B cell (primary cell): ENCODE results near the gene CYB5R3. TPM values are rescaled to one million over a fixed set of nuclear protein-coding genes. Genes with fewer than 3 reads are reported as not detected.

Source experiments
- ATAC-seq: fragments of 200-7000 bp; cut with Tn5 transposase; one replicate; pipeline ENCODE4 v1.10.0; 2021; ENCODE audit warnings: low read depth, mild to moderate bottlenecking, moderate number of reproducible peaks, moderate library complexity
- CTCF ChIA-PET: fragments of 350-600 bp; sonication (Branson Sonifier 250); formaldehyde crosslinking; loops from one replicate; lab custom pipeline; 2021; ENCODE audit warnings: antibody characterized with exemption, inconsistent platforms; lab: Charles Lee
- POLR2A ChIA-PET: fragments of 350-600 bp; sonication (Branson Sonifier 250); formaldehyde crosslinking; loops from one replicate; lab custom pipeline; 2021; ENCODE audit warnings: antibody characterized with exemption; lab: Charles Lee
- DNase-seq: peaks from one replicate; pipeline ENCODE4 v3.0.0; 2013
- H2AFZ ChIP-seq: 2 replicates; pipeline ENCODE4 v1.6.1; 2012; ENCODE audit warnings: mild to moderate bottlenecking, low read depth, low read length; ENCODE audit not compliant: insufficient read depth, poor library complexity, severe bottlenecking
- H3K27ac ChIP-seq, 2 donors: 1 replicate in 1 of 2; 2 replicates in 1 of 2; pipeline ENCODE4 v1.5.1; 2012 to 2013; ENCODE audit warnings: low read length in 2 of 2, mild to moderate bottlenecking in 2 of 2, moderate library complexity in 1 of 2
- H3K27me3 ChIP-seq, 4 experiments: fragments of 200-600 bp in 1 of 4; sonication (generic) in 1 of 4; replicated peaks in 1 of 4; 1 replicate in 2 of 4; 2 replicates in 2 of 4; pipeline versions ENCODE4 v1.6.1 to v1.7.0; 2013 to 2016; ENCODE audit warnings: low read length in 3 of 4, mild to moderate bottlenecking in 2 of 4, mixed read lengths in 1 of 4, moderate library complexity in 1 of 4; ENCODE audit not compliant: insufficient read depth in 4 of 4, control insufficient read depth in 3 of 4; ENCODE audit errors: control extremely low read depth in 1 of 4
- H3K36me3 ChIP-seq, 2 experiments: replicated peaks in 1 of 2; 1 replicate in 1 of 2; 2 replicates in 1 of 2; pipeline versions ENCODE4 v1.6.1 to v1.7.1; 2013; ENCODE audit warnings: low read length in 1 of 2; ENCODE audit not compliant: insufficient read depth in 2 of 2, control insufficient read depth in 1 of 2; ENCODE audit errors: control extremely low read depth in 1 of 2, extremely low read depth in 1 of 2
- H3K4me1 ChIP-seq, 2 donors: fragments of 200-600 bp in 1 of 2; sonication (generic) in 1 of 2; 1 replicate in 1 of 2; 2 replicates in 1 of 2; pipeline versions ENCODE4 v1.5.1 to v1.6.1; 2013 to 2017; ENCODE audit warnings: low read length in 2 of 2; ENCODE audit not compliant: control insufficient read depth in 2 of 2, insufficient read depth in 2 of 2
- H3K4me2 ChIP-seq: replicated peaks from 2 replicates; pipeline ENCODE3; 2012; ENCODE audit warnings: mild to moderate bottlenecking, low read depth, low read length; ENCODE audit not compliant: poor library complexity, severe bottlenecking
- H3K4me3 ChIP-seq, 5 experiments: fragments of 200-600 bp in 1 of 5; sonication (generic) in 1 of 5; 1 replicate in 3 of 5; 2 replicates in 2 of 5; pipeline versions ENCODE4 v1.5.1 to v1.7.0; 2011 to 2016; ENCODE audit warnings: low read length in 4 of 5, mild to moderate bottlenecking in 4 of 5, low read depth in 2 of 5, control low read depth in 1 of 5, moderate library complexity in 1 of 5; ENCODE audit not compliant: insufficient read depth in 1 of 5; ENCODE audit errors: control extremely low read depth in 1 of 5, extremely low read depth in 1 of 5
- H3K79me2 ChIP-seq: fragments of 200-600 bp; sonication (generic); one replicate; pipeline ENCODE4 v1.6.0; 2016; ENCODE audit warnings: low read length; ENCODE audit not compliant: control insufficient read depth, insufficient read depth
- H3K9ac ChIP-seq: fragments of 200-600 bp; sonication (generic); 2 replicates; pipeline ENCODE4 v1.6.1; 2017; ENCODE audit warnings: mild to moderate bottlenecking, low read length, moderate library complexity
- H3K9me3 ChIP-seq, 3 donors: one replicate each; pipeline versions ENCODE4 v1.6.1 to v1.7.1; 2013; ENCODE audit warnings: low read length in 2 of 3; ENCODE audit not compliant: control insufficient read depth in 2 of 3, insufficient read depth in 1 of 3; ENCODE audit errors: control extremely low read depth in 1 of 3
- H4K20me1 ChIP-seq: 2 replicates; pipeline ENCODE4 v1.6.0; 2012; ENCODE audit warnings: mild to moderate bottlenecking, low read length; ENCODE audit not compliant: insufficient read depth, control insufficient read depth, poor library complexity, severe bottlenecking
- H3K27ac Mint-ChIP-seq: one replicate; pipeline ENCODE4 v1.8.0; 2021; ENCODE audit warnings: mixed read lengths
- H3K27me3 Mint-ChIP-seq: one replicate; pipeline ENCODE4 v1.8.0; 2021; ENCODE audit warnings: mixed read lengths
- H3K4me1 Mint-ChIP-seq: one replicate; pipeline ENCODE4 v1.8.0; 2021; ENCODE audit warnings: mixed read lengths
- H3K4me3 Mint-ChIP-seq: one replicate; pipeline ENCODE4 v1.8.0; 2021; ENCODE audit warnings: mixed read lengths
- H3K9me3 Mint-ChIP-seq: one replicate; pipeline ENCODE4 v1.8.0; 2022; ENCODE audit warnings: mixed read lengths; ENCODE audit not compliant: insufficient read depth
- EZH2 ChIP-seq: IDR thresholded peaks from 2 replicates; pipeline ENCODE4 v1.6.1; 2012; ENCODE audit warnings: borderline replicate concordance, low read depth, mild to moderate bottlenecking, moderate library complexity, low read length; ENCODE audit not compliant: insufficient read depth, poor library complexity, severe bottlenecking
- WGBS: methylation state at CpG from one replicate; pipeline ENCODE4 v1.1.5; 2013; ENCODE audit warnings: missing lambda C conversion rate; ENCODE audit not compliant: insufficient coverage; 5-methylcytosine and 5-hydroxymethylcytosine counted together
- intact Hi-C: fragments of 100-400 bp; cut with micrococcal nuclease; formaldehyde crosslinking; loops from one replicate; pipeline ENCODE4 v1.10.0; 2022
- polyA plus RNA-seq: library from polyadenylated mRNA; depleted of rRNA; stranded (reverse); fragments of >200 nt; gene quantifications from 2 replicates; pipeline ENCODE4 v1.2.3, GENCODE V29; 2012
- total RNA-seq, 2 donors: library from RNA; stranded (reverse); fragments of 120-200 nt in 1 of 2; gene quantifications; 1 replicate in 1 of 2; 2 replicates in 1 of 2; pipeline versions ENCODE4 v1.2.3 to v1.2.4, GENCODE V29; 2013 to 2022
- TF ChIP-seq, protein P1 (sequence below): fragments of 200-600 bp; IDR thresholded peaks from one replicate; pipeline ENCODE4 v1.8.0; 2022; ENCODE audit warnings: antibody characterized with exemption, mild to moderate bottlenecking

CYB5R3 gene
- total and polyA plus RNA-seq, 2 donors (not counting 1 experiment from before 2014, with no cell fraction given), result 60.8 to 79.2 TPM

DNA sequence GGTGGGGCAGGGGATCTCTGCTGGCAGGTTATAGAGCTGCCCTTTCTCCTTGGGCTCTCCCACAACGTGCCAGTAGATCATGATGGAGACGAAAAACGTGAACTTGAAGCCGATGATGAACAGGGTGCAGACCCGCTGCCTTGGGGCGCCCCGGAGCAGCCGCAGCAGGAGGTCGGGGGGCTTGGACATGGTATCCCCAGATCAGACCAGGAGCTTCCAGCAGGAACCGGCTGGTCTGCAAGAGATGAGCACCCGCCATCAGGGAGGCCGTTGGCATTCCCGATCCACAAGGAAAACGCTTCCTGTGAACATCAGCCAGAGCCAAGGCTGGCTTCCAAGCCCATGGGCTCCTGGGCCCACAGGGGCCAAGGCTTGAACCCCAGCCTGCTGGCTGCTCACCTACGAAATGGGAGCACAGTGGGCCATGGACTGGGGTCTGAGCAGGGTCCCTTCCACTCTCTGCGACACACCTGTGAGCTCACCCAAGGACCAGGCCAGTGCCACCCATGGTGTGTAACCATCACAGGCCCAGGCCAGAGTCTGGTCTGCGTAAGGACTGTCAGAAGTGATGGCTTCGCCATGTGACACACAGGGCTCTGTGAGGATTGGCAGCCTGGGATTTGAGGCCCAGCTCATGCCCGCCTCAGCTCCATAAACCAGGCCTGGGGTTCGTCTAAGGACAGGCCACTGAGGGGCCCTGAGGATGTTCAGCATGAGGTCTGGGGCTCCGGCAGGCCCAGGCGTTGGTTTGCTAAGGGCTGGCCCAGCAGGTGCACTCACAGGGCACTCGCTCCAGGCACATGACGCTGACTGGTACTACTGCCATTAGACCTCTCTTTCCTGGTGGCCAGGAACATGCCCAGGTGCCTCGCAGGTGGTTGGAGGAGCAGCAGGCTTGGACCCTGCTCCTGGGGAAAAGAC, 44.8 kb upstream of the CYB5R3 start:
- Histone ChIP-seq H3K4me2 (no peak overlapping the region), H3K9me3 (no peaks in the 10 kb centered on the region), H3K4me1 (peaks cover 22 to 32% of the 10 kb centered on the region in 2 donors), H3K4me3 (no peak overlapping the region), H2AFZ (no peak overlapping the region), H3K36me3 (no peaks in the 10 kb centered on the region), H4K20me1 (no peaks in the 10 kb centered on the region), H3K79me2 (no peaks in the 10 kb centered on the region), H3K9ac (no peak overlapping the region), H3K27me3 (no peaks in the 10 kb centered on the region), H3K27ac (no peak overlapping the region)
- POLR2A ChIA-PET, result no interaction called here
- CTCF ChIA-PET, result interaction anchor here (0.6 to 1.2 kb wide), 3 partner anchors 73 to 166 kb away, joined by 3 to 4 read pairs (median 3); no protein-coding TSS in a partner anchor
- TF ChIP-seq, protein P1, sequence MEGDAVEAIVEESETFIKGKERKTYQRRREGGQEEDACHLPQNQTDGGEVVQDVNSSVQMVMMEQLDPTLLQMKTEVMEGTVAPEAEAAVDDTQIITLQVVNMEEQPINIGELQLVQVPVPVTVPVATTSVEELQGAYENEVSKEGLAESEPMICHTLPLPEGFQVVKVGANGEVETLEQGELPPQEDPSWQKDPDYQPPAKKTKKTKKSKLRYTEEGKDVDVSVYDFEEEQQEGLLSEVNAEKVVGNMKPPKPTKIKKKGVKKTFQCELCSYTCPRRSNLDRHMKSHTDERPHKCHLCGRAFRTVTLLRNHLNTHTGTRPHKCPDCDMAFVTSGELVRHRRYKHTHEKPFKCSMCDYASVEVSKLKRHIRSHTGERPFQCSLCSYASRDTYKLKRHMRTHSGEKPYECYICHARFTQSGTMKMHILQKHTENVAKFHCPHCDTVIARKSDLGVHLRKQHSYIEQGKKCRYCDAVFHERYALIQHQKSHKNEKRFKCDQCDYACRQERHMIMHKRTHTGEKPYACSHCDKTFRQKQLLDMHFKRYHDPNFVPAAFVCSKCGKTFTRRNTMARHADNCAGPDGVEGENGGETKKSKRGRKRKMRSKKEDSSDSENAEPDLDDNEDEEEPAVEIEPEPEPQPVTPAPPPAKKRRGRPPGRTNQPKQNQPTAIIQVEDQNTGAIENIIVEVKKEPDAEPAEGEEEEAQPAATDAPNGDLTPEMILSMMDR, result no peak
- TF ChIP-seq EZH2, result no peak
- Mint-ChIP-seq H3K9me3 (no peaks in the 10 kb centered on the region), H3K27ac (no peak overlapping the region), H3K27me3 (no peaks in the 10 kb centered on the region), H3K4me1 (peaks cover 32% of the 10 kb centered on the region), H3K4me3 (no peak overlapping the region)
- 94% methylated on average over 25 of the region's 25 CpGs for WGBS
- intact Hi-C loops, result loop anchor here (2.0 kb wide), 1 partner anchor 79 kb away; the partner anchor contains the start of gene POLDIP3
- DNase-seq (no peak), ATAC-seq (no peak)
